Nephron (organoid): ENCODE results near the gene KIF1B.
"Not testable (repeated sequence)": the region's sequence is repeated elsewhere in the genome, so short reads cannot be mapped to it uniquely, and the experiment has no call there.

ENCODE experiments used
- H3K27ac Mint-ChIP-seq, 3 experiments: 2 replicates each; pipeline ENCODE4 v1.8.0; 2020; ENCODE audit warnings: mixed read lengths in 3 of 3, mild to moderate bottlenecking in 2 of 3, moderate library complexity in 1 of 3
- H3K27me3 Mint-ChIP-seq: 2 replicates; pipeline ENCODE4 v1.8.0; 2021; ENCODE audit warnings: low read depth, mild to moderate bottlenecking, moderate library complexity, mixed read lengths
- H3K36me3 Mint-ChIP-seq: 2 replicates; pipeline ENCODE4 v1.8.0; 2020; ENCODE audit warnings: low read depth, mixed read lengths
- H3K4me1 Mint-ChIP-seq: 2 replicates; pipeline ENCODE4 v1.8.0; 2020; ENCODE audit warnings: mixed read lengths
- H3K4me3 Mint-ChIP-seq, 3 experiments: 2 replicates each; pipeline ENCODE4 v1.8.0; 2020; ENCODE audit warnings: mild to moderate bottlenecking in 3 of 3, mixed read lengths in 3 of 3, moderate library complexity in 2 of 3
- H3K9me3 Mint-ChIP-seq: 2 replicates; pipeline ENCODE4 v1.8.0; 2020; ENCODE audit warnings: mixed read lengths
- CTCF ChIP-seq, 3 experiments: fragments of 200-600 bp; sonication (generic); IDR thresholded peaks; one replicate each; pipeline ENCODE4 v1.5.0; 2021; ENCODE audit warnings: antibody characterized with exemption in 3 of 3; ENCODE audit not compliant: unreplicated experiment in 3 of 3

The KIF1B gene

GRCh38 chr1:10245674-10246073 lies 35.3 kb downstream of the KIF1B start:
- no peak for TF ChIP-seq CTCF (IDR thresholded peaks at IDR 0.05; ENCODE audit: unreplicated experiment in 3 of 3)
- Mint-ChIP-seq H3K9me3 (no peaks in the 10 kb centered on the region), H3K4me3 (no peak overlapping the region), H3K4me1 (peaks cover 34% of the 10 kb centered on the region), H3K27me3 (no peaks in the 10 kb centered on the region), H3K27ac (peak overlapping the region; percentile 4 to 64 (median 28)), H3K36me3 (peaks cover 28% of the 10 kb centered on the region)

- Mint-ChIP-seq H3K4me3 (no peak overlapping the region), H3K9me3 (no peaks in the 10 kb centered on the region), H3K4me1 (peaks cover 38% of the 10 kb centered on the region), H3K27me3 (no peaks in the 10 kb centered on the region), H3K36me3 (peaks cover 14% of the 10 kb centered on the region), H3K27ac (no peak overlapping the region)
- TF ChIP-seq CTCF (IDR thresholded peaks at IDR 0.05; ENCODE audit: unreplicated experiment in 3 of 3), result no peak
Measured at GRCh38 chr1:10249808-10250457, 39.6 kb downstream of the KIF1B start.

DNA sequence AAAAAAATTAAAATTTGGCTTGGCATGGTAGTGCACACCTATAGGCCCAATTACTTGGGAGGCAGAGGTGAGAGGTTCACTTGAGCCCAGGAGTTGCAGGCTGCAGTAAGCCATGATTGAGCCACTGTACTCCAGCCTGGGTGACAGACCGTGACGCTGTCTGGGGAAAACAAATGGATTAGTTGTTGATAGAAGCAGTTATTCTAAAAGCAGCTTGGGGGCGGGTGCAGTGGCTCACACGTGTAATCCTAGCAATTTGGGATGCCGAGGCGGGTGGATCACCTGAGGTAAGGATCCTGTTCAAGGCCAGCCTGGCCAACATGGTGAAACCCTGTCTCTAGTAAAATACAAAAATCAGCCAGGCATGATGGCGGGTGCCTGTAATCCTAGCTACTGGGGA lies 40.3 kb downstream of the KIF1B start:
- Mint-ChIP-seq H3K4me1 (peaks cover 31% of the 10 kb centered on the region), H3K9me3 (no peaks in the 10 kb centered on the region), H3K36me3 (peaks cover 14% of the 10 kb centered on the region), H3K27ac (peak overlapping the region in 1 of 3 experiments; percentile 86), H3K4me3 (no peak overlapping the region), H3K27me3 (no peaks in the 10 kb centered on the region)
- no peak for TF ChIP-seq CTCF (IDR thresholded peaks at IDR 0.05; ENCODE audit: unreplicated experiment in 3 of 3)

GRCh38 chr1:10251325-10252108 lies 41.1 kb downstream of the KIF1B start:
- not testable (repeated sequence) for H3K27me3 Mint-ChIP-seq, H3K4me3 Mint-ChIP-seq, H3K9me3 Mint-ChIP-seq
- Mint-ChIP-seq H3K27ac (peak overlapping the region in 1 of 3 experiments; percentile 86), H3K4me1 (peaks cover 31% of the 10 kb centered on the region), H3K36me3 (peaks cover 19% of the 10 kb centered on the region)

GRCh38 chr1:10252508-10252907 lies 42.1 kb downstream of the KIF1B start:
- Mint-ChIP-seq H3K4me1 (peaks cover 31% of the 10 kb centered on the region), H3K27ac (peak overlapping the region in 1 of 3 experiments; percentile 59), H3K9me3 (no peaks in the 10 kb centered on the region), H3K4me3 (no peak overlapping the region), H3K36me3 (peaks cover 15% of the 10 kb centered on the region), H3K27me3 (no peaks in the 10 kb centered on the region)
- no peak for TF ChIP-seq CTCF (IDR thresholded peaks at IDR 0.05; ENCODE audit: unreplicated experiment in 3 of 3)

DNA sequence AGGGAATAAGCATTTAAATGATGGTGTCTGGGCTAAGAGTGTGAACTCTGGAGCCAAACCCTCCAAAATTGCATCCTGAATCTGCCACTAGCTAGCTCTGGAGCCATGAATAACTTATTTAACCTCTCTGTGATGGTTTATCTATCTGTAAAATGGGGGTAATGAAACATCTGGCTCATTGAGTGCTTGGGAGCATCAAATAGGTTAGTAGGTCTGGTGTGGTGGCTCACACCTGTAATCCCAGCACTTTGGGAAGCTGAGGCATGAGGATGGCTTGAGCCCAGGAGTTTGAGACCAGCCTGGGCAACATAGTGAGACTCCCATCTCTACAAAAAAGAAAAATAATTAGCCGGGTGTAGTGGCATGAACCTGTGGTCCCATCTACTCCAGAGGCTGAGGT lies 42.8 kb downstream of the KIF1B start:
- H3K27ac Mint-ChIP-seq, result peak overlapping the region in 2 of 3 experiments; percentile 65 to 95
- H3K27me3 Mint-ChIP-seq, result no peaks in the 10 kb centered on the region
- H3K4me3 Mint-ChIP-seq, result no peak overlapping the region
- H3K9me3 Mint-ChIP-seq, result no peaks in the 10 kb centered on the region
- no peak for TF ChIP-seq CTCF (IDR thresholded peaks at IDR 0.05; ENCODE audit: unreplicated experiment in 3 of 3)
- peaks cover 37% of the 10 kb centered on the region for H3K4me1 Mint-ChIP-seq
- H3K36me3 Mint-ChIP-seq, result peaks cover 21% of the 10 kb centered on the region
